ENCODE data around the gene ARL8B. TPM values are rescaled to one million over a fixed set of nuclear protein-coding genes. Genes with fewer than 3 reads are reported as not detected.

The ARL8B gene
- total and polyA plus RNA-seq, 9 of the 15 experiments (the other 6 are each of a cell fraction or from before 2014, with no cell fraction given): 28.5 to 99.4 (median 77.2) TPM

DNA sequence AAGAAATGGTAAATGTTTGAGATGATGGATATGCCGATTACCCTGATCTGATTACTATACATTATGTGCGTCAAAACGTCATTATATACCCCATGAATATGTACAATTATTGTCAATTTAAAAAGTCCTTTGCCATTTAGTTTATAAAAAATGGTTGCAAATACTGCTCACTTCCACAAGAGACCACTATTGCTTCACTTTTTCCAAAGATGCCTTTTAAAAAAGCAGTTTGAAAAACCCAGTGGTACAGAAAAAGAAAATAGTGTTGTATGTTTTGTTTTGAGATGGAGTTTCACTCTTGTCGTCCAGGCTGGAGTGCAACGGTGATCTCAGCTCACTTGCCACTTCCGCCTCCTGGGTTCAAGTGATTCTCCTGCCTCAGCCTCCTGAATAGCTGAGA is 104.7 kb downstream of the ARL8B start (continued):
- TF ChIP-seq, protein P1, sequence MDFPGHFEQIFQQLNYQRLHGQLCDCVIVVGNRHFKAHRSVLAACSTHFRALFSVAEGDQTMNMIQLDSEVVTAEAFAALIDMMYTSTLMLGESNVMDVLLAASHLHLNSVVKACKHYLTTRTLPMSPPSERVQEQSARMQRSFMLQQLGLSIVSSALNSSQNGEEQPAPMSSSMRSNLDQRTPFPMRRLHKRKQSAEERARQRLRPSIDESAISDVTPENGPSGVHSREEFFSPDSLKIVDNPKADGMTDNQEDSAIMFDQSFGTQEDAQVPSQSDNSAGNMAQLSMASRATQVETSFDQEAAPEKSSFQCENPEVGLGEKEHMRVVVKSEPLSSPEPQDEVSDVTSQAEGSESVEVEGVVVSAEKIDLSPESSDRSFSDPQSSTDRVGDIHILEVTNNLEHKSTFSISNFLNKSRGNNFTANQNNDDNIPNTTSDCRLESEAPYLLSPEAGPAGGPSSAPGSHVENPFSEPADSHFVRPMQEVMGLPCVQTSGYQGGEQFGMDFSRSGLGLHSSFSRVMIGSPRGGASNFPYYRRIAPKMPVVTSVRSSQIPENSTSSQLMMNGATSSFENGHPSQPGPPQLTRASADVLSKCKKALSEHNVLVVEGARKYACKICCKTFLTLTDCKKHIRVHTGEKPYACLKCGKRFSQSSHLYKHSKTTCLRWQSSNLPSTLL (IDR thresholded peaks at IDR 0.05): no peak
- TF ChIP-seq STAT5B (CRISPR knock-in tag; IDR thresholded peaks at IDR 0.05): no peak
- TF ChIP-seq ELF2 (CRISPR knock-in tag; IDR thresholded peaks at IDR 0.05): 0 out of 2 replicates have a peak, but pooled peaks have one; percentile 36
- TF ChIP-seq EWSR1 (IDR thresholded peaks at IDR 0.05; ENCODE audit: borderline replicate concordance, low read depth, partially characterized antibody): no peak
- no peak for TF ChIP-seq MECOM (CRISPR knock-in tag; IDR thresholded peaks at IDR 0.05)
- TF ChIP-seq PPARD (CRISPR knock-in tag; IDR thresholded peaks at IDR 0.05): no peak
- TF ChIP-seq, protein P2, sequence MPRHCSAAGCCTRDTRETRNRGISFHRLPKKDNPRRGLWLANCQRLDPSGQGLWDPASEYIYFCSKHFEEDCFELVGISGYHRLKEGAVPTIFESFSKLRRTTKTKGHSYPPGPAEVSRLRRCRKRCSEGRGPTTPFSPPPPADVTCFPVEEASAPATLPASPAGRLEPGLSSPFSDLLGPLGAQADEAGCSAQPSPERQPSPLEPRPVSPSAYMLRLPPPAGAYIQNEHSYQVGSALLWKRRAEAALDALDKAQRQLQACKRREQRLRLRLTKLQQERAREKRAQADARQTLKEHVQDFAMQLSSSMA (CRISPR knock-in tag; IDR thresholded peaks at IDR 0.05): no peak
- TF ChIP-seq RAD21 (CRISPR knock-in tag; conservative IDR thresholded peaks at IDR 0.05 in 1 of 2, IDR thresholded peaks at IDR 0.05 in 1 of 2): peak; percentile 76 to 89
- TF ChIP-seq ZNF507 (tag; conservative IDR thresholded peaks at IDR 0.05): no peak
- TF ChIP-seq ZNF384 (IDR thresholded peaks at IDR 0.05; ENCODE audit: low read depth, low read length): peak; percentile 80
- TF ChIP-seq TSC22D4 (tag; IDR thresholded peaks at IDR 0.05): 0 out of 2 replicates have a peak, but pooled peaks have one; percentile 12
- TF ChIP-seq RBM17 (IDR thresholded peaks at IDR 0.05; ENCODE audit: borderline replicate concordance, low read depth, low read length): no peak
- no peak for TF ChIP-seq RBM22 (IDR thresholded peaks at IDR 0.05; ENCODE audit: low read depth, low read length, poor library complexity, severe bottlenecking)
- TF ChIP-seq ZNF584 (CRISPR knock-in tag; IDR thresholded peaks at IDR 0.05; ENCODE audit: low read depth): no peak
- TF ChIP-seq E2F4 (CRISPR knock-in tag; IDR thresholded peaks at IDR 0.05; ENCODE audit: low read depth): no peak
- TF ChIP-seq ZNF12 (CRISPR knock-in tag; IDR thresholded peaks at IDR 0.05): no peak
- no peak for TF ChIP-seq KLF1 (tag; IDR thresholded peaks at IDR 0.05)
- TF ChIP-seq, protein P3, sequence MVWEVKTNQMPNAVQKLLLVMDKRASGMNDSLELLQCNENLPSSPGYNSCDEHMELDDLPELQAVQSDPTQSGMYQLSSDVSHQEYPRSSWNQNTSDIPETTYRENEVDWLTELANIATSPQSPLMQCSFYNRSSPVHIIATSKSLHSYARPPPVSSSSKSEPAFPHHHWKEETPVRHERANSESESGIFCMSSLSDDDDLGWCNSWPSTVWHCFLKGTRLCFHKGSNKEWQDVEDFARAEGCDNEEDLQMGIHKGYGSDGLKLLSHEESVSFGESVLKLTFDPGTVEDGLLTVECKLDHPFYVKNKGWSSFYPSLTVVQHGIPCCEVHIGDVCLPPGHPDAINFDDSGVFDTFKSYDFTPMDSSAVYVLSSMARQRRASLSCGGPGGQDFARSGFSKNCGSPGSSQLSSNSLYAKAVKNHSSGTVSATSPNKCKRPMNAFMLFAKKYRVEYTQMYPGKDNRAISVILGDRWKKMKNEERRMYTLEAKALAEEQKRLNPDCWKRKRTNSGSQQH (CRISPR knock-in tag; IDR thresholded peaks at IDR 0.05): no peak
- peak; percentile 40 to 87 (median 56); a peak in 5 of 6 replicates for TF ChIP-seq CTCF (IDR thresholded peaks at IDR 0.05 in 2 of 3, conservative IDR thresholded peaks at IDR 0.05 in 1 of 3; ENCODE audit: insufficient read depth in 2 of 3, low read depth in 1 of 3, low read length in 3 of 3)
- peak; percentile 73 for TF ChIP-seq CEBPB (tag; IDR thresholded peaks at IDR 0.05)
- no peak for TF ChIP-seq TCFL5 (CRISPR knock-in tag; conservative IDR thresholded peaks at IDR 0.05)

Measured in K562 (cell line).